Measurements from ENCODE around the gene MYADML2.

Gene MYADML2

GRCh38 chr17:81978524-81979298, 31.7 kb upstream of the MYADML2 start:
- DNase-seq: no peak

- DNase-seq: peak; percentile 85 to 93
Measured at GRCh38 chr17:81977211-81977808, 30.3 kb upstream of the MYADML2 start, which contains the start of gene ASPSCR1. Gene ASPSCR1 (plus strand): TSS chr17:81977629. CDS start chr17:81977647, 18 bp downstream.

- DNase-seq: peak; percentile 42 to 49
Measured at GRCh38 chr17:81976332-81977210, 29.5 kb upstream of the MYADML2 start.

GRCh38 chr17:81973432-81973831, 26.4 kb upstream of the MYADML2 start:
- no peak for DNase-seq

- no peak for DNase-seq
Measured at GRCh38 chr17:81968850-81969812, 22.1 kb upstream of the MYADML2 start.

GRCh38 chr17:81968396-81968745, 21.3 kb upstream of the MYADML2 start:
- DNase-seq: no peak

- DNase-seq: peak; percentile 86 to 92
Measured at GRCh38 chr17:81967533-81968395, 20.7 kb upstream of the MYADML2 start.

- DNase-seq: no peak
Measured at GRCh38 chr17:81967244-81967532, 20.2 kb upstream of the MYADML2 start.

- DNase-seq: no peak
Measured at GRCh38 chr17:81966343-81967243, 19.6 kb upstream of the MYADML2 start.

GRCh38 chr17:81964081-81964849, 17.2 kb upstream of the MYADML2 start:
- no peak for DNase-seq

GRCh38 chr17:81962499-81963441, 15.7 kb upstream of the MYADML2 start:
- no peak for DNase-seq

GRCh38 chr17:81961521-81962498, 14.8 kb upstream of the MYADML2 start:
- no peak for DNase-seq

- no peak for DNase-seq
Measured at GRCh38 chr17:81961087-81961511, 14.1 kb upstream of the MYADML2 start, which contains the start of gene NOTUM. Gene NOTUM (minus strand): TSS chr17:81961187. CDS start chr17:81960909, 278 bp downstream.

GRCh38 chr17:81960130-81960958, 13.3 kb upstream of the MYADML2 start:
- DNase-seq: no peak

- peak; percentile 75 to 86 for DNase-seq
Measured at GRCh38 chr17:81959362-81960129, 12.5 kb upstream of the MYADML2 start.
